Spinal cord (tissue), 10 donors: ENCODE results near the gene SNRNP35. TPM values are rescaled to one million over a fixed set of nuclear protein-coding genes. Genes with fewer than 3 reads are reported as not detected.

Experiments used
- DNase-seq, 6 donors: peaks; one replicate each; pipeline versions ENCODE4 v3.0.0 to v3.0.0-alpha.2; 2013 to 2015; ENCODE audit warnings: low spot score in 6 of 6, low read depth in 4 of 6
- H3K27ac ChIP-seq: one replicate; pipeline ENCODE4 v1.5.1; 2013; ENCODE audit warnings: low read depth, low read length, control low read depth
- H3K27me3 ChIP-seq: one replicate; pipeline ENCODE4 v1.6.1; 2013; ENCODE audit warnings: low read length; ENCODE audit not compliant: control insufficient read depth, insufficient read depth
- H3K36me3 ChIP-seq: one replicate; pipeline ENCODE4 v1.6.1; 2013; ENCODE audit warnings: low read length; ENCODE audit not compliant: control insufficient read depth, insufficient read depth
- H3K4me1 ChIP-seq: one replicate; pipeline ENCODE4 v1.6.1; 2013; ENCODE audit warnings: low read length; ENCODE audit not compliant: control insufficient read depth, insufficient read depth
- H3K4me3 ChIP-seq: one replicate; pipeline ENCODE4 v1.5.1; 2013; ENCODE audit warnings: low read depth, low read length, control low read depth
- H3K9me3 ChIP-seq: one replicate; pipeline ENCODE4 v1.6.1; 2013; ENCODE audit warnings: low read length; ENCODE audit not compliant: control insufficient read depth, insufficient read depth
- WGBS: methylation state at CpG from one replicate; pipeline ENCODE4 v1.1.5; 2013; ENCODE audit warnings: missing lambda C conversion rate; ENCODE audit not compliant: insufficient coverage; 5-methylcytosine and 5-hydroxymethylcytosine counted together
- polyA plus RNA-seq, 2 donors: library from polyadenylated mRNA; unstranded; fragments of 120-200 nt; gene quantifications; one replicate each; pipeline ENCODE4 v1.2.1, GENCODE V29; 2013; ENCODE audit not compliant: insufficient read length in 2 of 2
- total RNA-seq, 2 donors: library from RNA; depleted of rRNA in 1 of 2; stranded (reverse); fragments of 120-200 nt in 1 of 2; fragments of >200 nt in 1 of 2; gene quantifications; one replicate each; pipeline versions ENCODE4 v1.2.3 to v1.2.4, GENCODE V29; 2013 to 2014
- donor health status: healthy.

Gene SNRNP35
- total and polyA plus RNA-seq, 4 donors = 15.3 to 46.4 (median 37.3) TPM

GRCh38 chr12:123494124-123494851 is 36.3 kb downstream of the SNRNP35 start:
- no peak overlapping the region for H3K27ac ChIP-seq
- no peak for DNase-seq
- H3K4me1 ChIP-seq = peaks cover 3% of the 10 kb centered on the region
- no peak overlapping the region for H3K4me3 ChIP-seq
- no peaks in the 10 kb centered on the region for H3K9me3 ChIP-seq
- peaks cover 53% of the 10 kb centered on the region for H3K36me3 ChIP-seq
- no peaks in the 10 kb centered on the region for H3K27me3 ChIP-seq
- 84% methylated on average over 18 of the region's 18 CpGs for WGBS

DNA sequence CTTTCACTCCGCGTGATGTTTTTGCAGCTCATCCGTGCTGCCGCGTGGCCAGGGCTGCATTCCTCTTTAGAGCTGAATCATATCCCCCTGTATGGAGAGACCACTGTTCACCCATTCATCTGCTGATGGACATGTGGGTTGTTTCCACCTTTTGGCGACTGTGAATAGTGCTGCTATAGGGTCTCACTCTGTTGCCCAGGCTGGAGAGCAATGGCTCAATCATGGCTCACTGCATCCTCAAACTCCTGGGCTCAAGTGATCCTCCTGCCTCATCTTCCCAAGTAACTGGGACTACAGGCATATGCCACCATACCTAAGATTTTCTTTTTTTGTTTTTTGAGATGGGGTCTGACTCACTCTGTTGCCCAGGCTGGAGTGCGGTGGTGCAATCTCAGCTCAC is 39.1 kb downstream of the SNRNP35 start:
- no peak for DNase-seq
- Histone ChIP-seq H3K4me1 (peaks cover 4% of the 10 kb centered on the region), H3K27me3 (no peaks in the 10 kb centered on the region), H3K4me3 (no peak overlapping the region), H3K36me3 (peaks cover 48% of the 10 kb centered on the region), H3K27ac (no peak overlapping the region), H3K9me3 (no peaks in the 10 kb centered on the region)
- 88% methylated on average over 6 of the region's 7 CpGs for WGBS

DNA sequence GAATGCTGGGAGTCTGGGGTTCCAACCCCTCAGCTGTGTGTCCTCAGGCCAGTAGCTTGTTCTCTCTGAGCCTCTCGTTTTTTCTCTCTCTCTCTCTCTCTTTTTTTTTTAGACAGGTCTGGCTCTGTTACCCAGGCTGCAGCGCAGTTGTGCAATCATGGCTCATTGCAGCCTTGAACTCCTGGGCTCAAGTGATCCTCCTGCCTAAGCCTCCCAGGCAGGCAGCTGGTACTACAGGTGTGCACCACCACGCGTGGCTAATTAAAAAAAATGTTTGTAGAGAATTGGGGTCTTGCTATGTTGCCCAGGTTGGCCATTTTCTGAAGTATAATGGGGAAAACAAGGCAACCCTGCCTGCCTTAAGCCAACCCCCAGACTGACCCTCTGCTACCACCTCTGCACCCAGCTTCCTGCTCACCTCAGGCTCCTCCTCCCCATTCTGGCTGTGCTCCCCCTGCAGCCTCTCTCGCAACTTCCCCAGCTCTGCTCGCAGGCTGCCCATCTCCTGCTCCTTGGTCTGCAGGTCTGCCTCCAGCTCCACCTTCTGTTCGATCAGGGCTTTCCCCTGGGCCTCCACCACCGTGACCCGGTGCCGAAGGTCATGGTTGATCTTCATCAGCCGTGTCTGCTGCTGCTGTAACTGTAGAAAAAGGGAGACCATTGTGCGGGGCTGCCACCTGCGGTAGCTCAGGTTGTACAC is 40.3 kb downstream of the SNRNP35 start:
- 92% methylated on average over 13 of the region's 13 CpGs for whole genome bisulfite sequencing
- H3K27ac ChIP-seq = no peak overlapping the region
- DNase-seq = no peak

DNA sequence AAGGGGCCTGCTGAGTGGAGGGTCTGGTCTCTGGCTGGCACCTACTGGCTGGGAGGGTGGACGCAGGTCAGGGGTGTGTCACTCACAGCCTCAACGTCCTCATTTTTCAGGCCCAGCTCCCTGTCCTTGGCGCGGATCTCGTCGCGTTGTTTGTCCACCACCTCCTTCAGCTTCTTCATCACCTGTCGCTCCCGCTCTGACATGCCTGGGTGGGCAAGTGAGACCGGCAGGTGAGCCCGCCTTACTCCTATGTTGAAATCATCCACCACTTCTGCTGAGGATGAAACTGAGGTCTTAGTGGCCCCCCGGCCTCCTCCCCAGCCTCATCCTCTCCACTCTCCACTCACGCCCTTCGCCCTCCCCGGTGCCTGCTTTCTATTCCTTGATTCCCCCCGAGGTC is 41.4 kb downstream of the SNRNP35 start:
- no peak for DNase-seq
- no peak overlapping the region for H3K27ac ChIP-seq
- peaks cover 6% of the 10 kb centered on the region for H3K4me1 ChIP-seq
- H3K4me3 ChIP-seq = no peak overlapping the region
- H3K9me3 ChIP-seq = no peaks in the 10 kb centered on the region
- no peaks in the 10 kb centered on the region for H3K27me3 ChIP-seq
- WGBS = 97% methylated on average over 15 of the region's 16 CpGs
- peaks cover 46% of the 10 kb centered on the region for H3K36me3 ChIP-seq

More for the DNA sequence above, 40.3 kb downstream of the SNRNP35 start:
- Histone ChIP-seq H3K4me1 (peaks cover 6% of the 10 kb centered on the region), H3K9me3 (no peaks in the 10 kb centered on the region), H3K27me3 (no peaks in the 10 kb centered on the region), H3K36me3 (peaks cover 48% of the 10 kb centered on the region), H3K4me3 (no peak overlapping the region)

GRCh38 chr12:123502163-123502704 is 44.3 kb downstream of the SNRNP35 start:
- DNase-seq = peak in 2 of 6 donors; percentile 28 to 54
- Histone ChIP-seq H3K4me1 (peaks cover 6% of the 10 kb centered on the region), H3K4me3 (no peak overlapping the region), H3K9me3 (no peaks in the 10 kb centered on the region), H3K27ac (no peak overlapping the region), H3K36me3 (peaks cover 44% of the 10 kb centered on the region), H3K27me3 (no peaks in the 10 kb centered on the region)
- 27% methylated on average over 8 of the region's 12 CpGs for WGBS

DNA sequence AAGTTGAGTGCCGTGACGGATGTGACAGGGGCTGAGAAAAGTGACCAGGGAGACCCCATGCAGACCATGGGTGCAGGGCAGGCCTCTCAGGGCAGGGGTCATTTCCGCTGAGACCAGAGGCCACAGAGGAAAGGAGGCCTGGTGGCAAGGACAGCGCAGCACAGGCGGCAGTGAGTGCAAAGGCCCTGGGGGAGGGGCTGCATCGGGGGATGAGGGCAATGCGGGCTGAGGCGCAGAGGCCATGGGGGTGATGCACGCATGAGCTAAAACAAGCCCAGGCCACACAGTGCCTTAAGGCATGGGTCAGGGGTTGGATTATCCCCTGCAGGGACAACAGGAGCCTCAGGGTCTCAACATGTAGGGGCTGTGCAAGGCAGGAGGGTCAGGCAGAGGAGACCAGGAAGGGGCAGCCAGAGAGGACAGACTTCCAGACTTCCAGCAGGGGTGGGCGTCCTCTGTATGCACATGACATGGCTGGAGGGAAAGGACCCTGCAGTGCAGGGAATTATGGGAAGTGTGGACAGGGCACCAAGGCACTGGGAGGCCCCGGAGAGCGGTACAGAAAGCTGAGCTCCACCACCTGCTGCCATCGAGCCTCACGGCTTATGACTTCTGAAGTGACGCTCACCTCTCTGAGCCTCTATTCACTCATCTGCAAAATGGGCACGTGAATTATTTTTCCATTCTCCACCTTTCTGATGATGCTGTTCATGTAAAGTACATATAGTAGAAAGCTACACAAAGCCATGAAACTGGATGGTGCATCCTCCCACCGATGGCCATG is 48.3 kb downstream of the SNRNP35 start:
- peaks cover 39% of the 10 kb centered on the region for H3K36me3 ChIP-seq
- no peak overlapping the region for H3K27ac ChIP-seq
- DNase-seq = no peak
- no peak overlapping the region for H3K4me3 ChIP-seq
- peaks cover 6% of the 10 kb centered on the region for H3K4me1 ChIP-seq
- WGBS = 90% methylated on average over 15 of the region's 17 CpGs
- no peaks in the 10 kb centered on the region for H3K9me3 ChIP-seq
- no peaks in the 10 kb centered on the region for H3K27me3 ChIP-seq

- Histone ChIP-seq H3K4me3 (no peak overlapping the region), H3K27me3 (no peaks in the 10 kb centered on the region), H3K36me3 (peaks cover 45% of the 10 kb centered on the region), H3K9me3 (no peaks in the 10 kb centered on the region), H3K27ac (no peak overlapping the region), H3K4me1 (peaks cover 6% of the 10 kb centered on the region)
- DNase-seq = no peak
- 95% methylated on average over 6 of the region's 6 CpGs for WGBS
Observed at GRCh38 chr12:123506843-123507236, 48.9 kb downstream of the SNRNP35 start.

GRCh38 chr12:123512838-123513665 is 55.1 kb downstream of the SNRNP35 start:
- H3K27ac ChIP-seq = no peak overlapping the region
- no peak for DNase-seq

DNA sequence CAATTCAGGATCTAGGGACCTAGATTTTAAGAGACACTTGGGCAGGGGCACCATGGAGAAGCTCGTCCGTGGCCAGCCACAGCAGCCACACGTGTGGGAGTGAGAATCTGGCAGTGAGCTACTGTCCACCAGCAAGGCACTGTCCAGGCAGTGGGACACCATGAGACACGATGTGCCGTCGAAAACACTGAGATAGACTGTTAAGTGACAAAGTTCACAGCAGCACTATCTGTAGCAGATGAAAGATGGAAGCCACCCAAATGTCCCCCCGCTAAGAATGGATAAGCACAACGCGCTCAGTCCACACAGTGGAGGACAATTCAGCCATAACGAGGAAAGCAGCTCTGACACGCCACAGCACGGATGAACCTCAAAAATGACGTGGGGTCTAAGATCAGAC is 55.9 kb downstream of the SNRNP35 start:
- peaks cover 67% of the 10 kb centered on the region for H3K36me3 ChIP-seq
- H3K27me3 ChIP-seq = no peaks in the 10 kb centered on the region

More at GRCh38 chr12:123512838-123513665, 55.1 kb downstream of the SNRNP35 start:
- Histone ChIP-seq H3K36me3 (peaks cover 63% of the 10 kb centered on the region), H3K4me1 (no peaks in the 10 kb centered on the region), H3K4me3 (no peak overlapping the region), H3K27me3 (no peaks in the 10 kb centered on the region), H3K9me3 (no peaks in the 10 kb centered on the region)
- WGBS = 80% methylated on average over 18 of the region's 26 CpGs

More for the DNA sequence above, 55.9 kb downstream of the SNRNP35 start:
- no peaks in the 10 kb centered on the region for H3K9me3 ChIP-seq
- H3K27ac ChIP-seq = no peak overlapping the region
- WGBS = 83% methylated on average over 13 of the region's 13 CpGs
- no peak for DNase-seq
- H3K4me1 ChIP-seq = no peaks in the 10 kb centered on the region
- no peak overlapping the region for H3K4me3 ChIP-seq
